NCI-H1092 treated with DMSO at 0.1 percent for 48 hours (cell line): ENCODE results near the gene IAPP.
"Not testable (repeated sequence)": the region's sequence is repeated elsewhere in the genome, so short reads cannot be mapped to it uniquely, and the experiment has no call there.

ENCODE experiments used
- DNase-seq: peaks from one replicate; lab custom pipeline; 2025; lab: John Stamatoyannopoulos, UW

Gene IAPP

GRCh38 chr12:21381320-21381719 is 8.6 kb downstream of the IAPP start:
- not testable (repeated sequence) for DNase-seq

GRCh38 chr12:21384261-21384660 is 11.6 kb downstream of the IAPP start:
- DNase-seq, result no peak

- DNase-seq, result no peak
Measured at GRCh38 chr12:21387174-21387573, 14.5 kb downstream of the IAPP start.

- no peak for DNase-seq
Measured at GRCh38 chr12:21392384-21392783, 19.7 kb downstream of the IAPP start.

- not testable (repeated sequence) for DNase-seq
Measured at GRCh38 chr12:21394828-21395626, 22.3 kb downstream of the IAPP start.

- no peak for DNase-seq
Measured at GRCh38 chr12:21413369-21414277, 40.9 kb downstream of the IAPP start.

GRCh38 chr12:21416511-21417121 is 43.9 kb downstream of the IAPP start:
- DNase-seq, result no peak

- not testable (repeated sequence) for DNase-seq
Measured at GRCh38 chr12:21418398-21418797, 45.7 kb downstream of the IAPP start.

GRCh38 chr12:21419009-21419699 is 46.5 kb downstream of the IAPP start:
- not testable (repeated sequence) for DNase-seq

- DNase-seq, result no peak
Measured at GRCh38 chr12:21428241-21428640, 55.5 kb downstream of the IAPP start.
